ENCODE measurements around the gene ANKS1B.

DNA sequence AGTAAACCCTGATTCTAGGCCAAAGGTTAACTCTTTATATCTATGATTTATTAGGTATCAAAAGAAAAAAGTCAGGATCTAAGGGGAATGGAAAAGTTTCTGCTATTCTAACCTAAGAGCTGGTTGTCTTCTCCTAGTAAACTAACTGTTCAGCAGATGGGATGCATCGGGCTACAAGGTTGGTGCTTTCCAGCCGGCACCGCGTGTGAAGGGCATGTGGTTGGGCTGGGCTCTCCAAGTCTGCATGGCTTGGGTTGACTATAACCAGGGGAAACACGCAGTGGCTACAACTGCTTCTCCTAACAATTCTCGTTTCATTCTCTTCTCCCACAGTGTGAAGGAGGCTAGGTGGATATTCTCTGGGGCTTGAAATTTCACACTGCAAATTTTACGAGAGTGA lies 985.2 kb downstream of the ANKS1B start:
- TF ChIP-seq, protein P1, sequence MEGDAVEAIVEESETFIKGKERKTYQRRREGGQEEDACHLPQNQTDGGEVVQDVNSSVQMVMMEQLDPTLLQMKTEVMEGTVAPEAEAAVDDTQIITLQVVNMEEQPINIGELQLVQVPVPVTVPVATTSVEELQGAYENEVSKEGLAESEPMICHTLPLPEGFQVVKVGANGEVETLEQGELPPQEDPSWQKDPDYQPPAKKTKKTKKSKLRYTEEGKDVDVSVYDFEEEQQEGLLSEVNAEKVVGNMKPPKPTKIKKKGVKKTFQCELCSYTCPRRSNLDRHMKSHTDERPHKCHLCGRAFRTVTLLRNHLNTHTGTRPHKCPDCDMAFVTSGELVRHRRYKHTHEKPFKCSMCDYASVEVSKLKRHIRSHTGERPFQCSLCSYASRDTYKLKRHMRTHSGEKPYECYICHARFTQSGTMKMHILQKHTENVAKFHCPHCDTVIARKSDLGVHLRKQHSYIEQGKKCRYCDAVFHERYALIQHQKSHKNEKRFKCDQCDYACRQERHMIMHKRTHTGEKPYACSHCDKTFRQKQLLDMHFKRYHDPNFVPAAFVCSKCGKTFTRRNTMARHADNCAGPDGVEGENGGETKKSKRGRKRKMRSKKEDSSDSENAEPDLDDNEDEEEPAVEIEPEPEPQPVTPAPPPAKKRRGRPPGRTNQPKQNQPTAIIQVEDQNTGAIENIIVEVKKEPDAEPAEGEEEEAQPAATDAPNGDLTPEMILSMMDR (conservative IDR thresholded peaks at IDR 0.05; ENCODE audit: low read depth, low read length): no peak
- TF ChIP-seq RCOR1 (IDR thresholded peaks at IDR 0.05; ENCODE audit: insufficient replicate concordance, low read length) (no peak), CEBPB (IDR thresholded peaks at IDR 0.05; ENCODE audit: low read depth, low read length) (no peak), SMC3 (IDR thresholded peaks at IDR 0.05; ENCODE audit: low read depth, low read length) (no peak), MAZ (IDR thresholded peaks at IDR 0.05; ENCODE audit: borderline replicate concordance, low read depth, low read length) (no peak), POLR2A (IDR thresholded peaks at IDR 0.05; ENCODE audit: low read depth, low read length) (no peak), RFX5 (IDR thresholded peaks at IDR 0.05; ENCODE audit: low read depth, low read length) (no peak)
- TF ChIP-seq, protein P2, sequence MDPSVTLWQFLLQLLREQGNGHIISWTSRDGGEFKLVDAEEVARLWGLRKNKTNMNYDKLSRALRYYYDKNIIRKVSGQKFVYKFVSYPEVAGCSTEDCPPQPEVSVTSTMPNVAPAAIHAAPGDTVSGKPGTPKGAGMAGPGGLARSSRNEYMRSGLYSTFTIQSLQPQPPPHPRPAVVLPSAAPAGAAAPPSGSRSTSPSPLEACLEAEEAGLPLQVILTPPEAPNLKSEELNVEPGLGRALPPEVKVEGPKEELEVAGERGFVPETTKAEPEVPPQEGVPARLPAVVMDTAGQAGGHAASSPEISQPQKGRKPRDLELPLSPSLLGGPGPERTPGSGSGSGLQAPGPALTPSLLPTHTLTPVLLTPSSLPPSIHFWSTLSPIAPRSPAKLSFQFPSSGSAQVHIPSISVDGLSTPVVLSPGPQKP (IDR thresholded peaks at IDR 0.05; ENCODE audit: borderline replicate concordance, low read depth, low read length): no peak

Measured in IMR-90 (cell line).